SK-N-SH (cell line): ENCODE measurements around the gene EEF1AKMT3. TPM values are rescaled to one million over a fixed set of nuclear protein-coding genes. Genes with fewer than 3 reads are reported as not detected.

Experiments used
- CTCF ChIA-PET: fragments of 300-600, 350-600 bp; formaldehyde crosslinking; extraction: SDS; loops from one replicate; lab custom pipeline; 2021; lab: Yijun Ruan, JAX
- POLR2A ChIA-PET: fragments of 350-600 bp; sonication (Branson Sonifier 250); formaldehyde crosslinking; extraction: SDS; loops from one replicate; lab custom pipeline; 2020; ENCODE audit warnings: antibody characterized with exemption, inconsistent platforms; lab: Yijun Ruan, JAX
- DNase-seq: peaks from one replicate; pipeline ENCODE4 v3.0.0; 2012
- H2AFZ ChIP-seq: fragments of 200-600 bp; sonication (generic); 2 replicates; pipeline ENCODE4 v1.8.1; 2016; ENCODE audit warnings: antibody characterized with exemption, mild to moderate bottlenecking, low read depth
- H3F3A ChIP-seq: fragments of 200-600 bp; sonication (generic); replicated peaks from 2 replicates; pipeline ENCODE3; 2016; ENCODE audit warnings: antibody characterized with exemption, mild to moderate bottlenecking; ENCODE audit not compliant: insufficient read depth
- H3K27ac ChIP-seq, 2 experiments: fragments of 200-500 bp in 1 of 2; fragments of 200-600 bp in 1 of 2; sonication (Bioruptor generic) in 1 of 2; sonication (generic), shearing (Covaris generic) in 1 of 2; 2 replicates each; pipeline versions ENCODE4 v1.5.1 to v1.6.1; 2014 to 2016; ENCODE audit warnings: low read depth in 2 of 2, inconsistent platforms in 1 of 2, low read length in 1 of 2, mild to moderate bottlenecking in 1 of 2, mixed read lengths in 1 of 2
- H3K27me3 ChIP-seq: fragments of 200-600 bp; sonication (generic), shearing (Covaris generic); 2 replicates; pipeline ENCODE4 v1.6.1; 2016; ENCODE audit warnings: mixed run types; ENCODE audit not compliant: insufficient read depth
- H3K36me3 ChIP-seq, 2 experiments: fragments of 200-500 bp in 1 of 2; fragments of 200-600 bp in 1 of 2; sonication (Bioruptor generic) in 1 of 2; sonication (generic) in 1 of 2; replicated peaks in 1 of 2; 2 replicates each; pipeline versions ENCODE3 to v1.5.1; 2014 to 2016; ENCODE audit warnings: low read length in 1 of 2, mild to moderate bottlenecking in 1 of 2; ENCODE audit not compliant: insufficient read depth in 2 of 2, control insufficient read depth in 1 of 2
- H3K4me1 ChIP-seq, 2 experiments: fragments of 200-500 bp in 1 of 2; fragments of 200-600 bp in 1 of 2; sonication (Bioruptor generic) in 1 of 2; sonication (generic), shearing (Covaris generic) in 1 of 2; 2 replicates each; pipeline versions ENCODE4 v1.5.1 to v1.6.1; 2014 to 2016; ENCODE audit warnings: low read depth in 1 of 2, low read length in 1 of 2, mixed run types in 1 of 2; ENCODE audit not compliant: insufficient read depth in 2 of 2, control insufficient read depth in 1 of 2
- H3K4me2 ChIP-seq: fragments of 200-600 bp; sonication (generic), shearing (Covaris generic); 2 replicates; pipeline ENCODE4 v1.6.1; 2017; ENCODE audit warnings: mixed run types
- H3K4me3 ChIP-seq, 2 experiments: fragments of 200-500 bp in 1 of 2; fragments of 200-600 bp in 1 of 2; sonication (Bioruptor generic) in 1 of 2; sonication (generic), shearing (Covaris generic) in 1 of 2; 2 replicates each; pipeline versions ENCODE4 v1.5.1 to v1.8.1; 2014 to 2016; ENCODE audit warnings: low read depth in 2 of 2, inconsistent platforms in 1 of 2, low read length in 1 of 2, mild to moderate bottlenecking in 1 of 2, mixed read lengths in 1 of 2, moderate library complexity in 1 of 2
- H3K79me2 ChIP-seq: fragments of 200-600 bp; sonication (generic); 2 replicates; pipeline ENCODE4 v1.8.1; 2017; ENCODE audit warnings: mild to moderate bottlenecking; ENCODE audit not compliant: insufficient read depth
- H3K9ac ChIP-seq: fragments of 200-600 bp; sonication (generic); 2 replicates; pipeline ENCODE4 v1.6.1; 2017; ENCODE audit warnings: mixed run types
- H3K9me2 ChIP-seq: fragments of 200-600 bp; sonication (generic); 2 replicates; pipeline ENCODE4 v1.6.1; 2017; ENCODE audit warnings: mixed run types
- H3K9me3 ChIP-seq: fragments of 200-600 bp; sonication (generic); 2 replicates; pipeline ENCODE4 v1.6.1; 2017; ENCODE audit warnings: mixed run types, mild to moderate bottlenecking, moderate library complexity
- H4K20me1 ChIP-seq: fragments of 200-600 bp; sonication (generic); 2 replicates; pipeline ENCODE4 v1.6.1; 2017; ENCODE audit warnings: mild to moderate bottlenecking, mixed run types; ENCODE audit not compliant: insufficient read depth
- CTCF ChIP-seq: fragments of 200-600 bp; sonication (generic); IDR thresholded peaks from 2 replicates; pipeline ENCODE4 v1.6.1; 2017; ENCODE audit warnings: antibody characterized with exemption, mild to moderate bottlenecking, moderate library complexity
- ELF1 ChIP-seq: IDR thresholded peaks from 2 replicates; pipeline ENCODE4 v1.4.0; 2012
- FOSL2 ChIP-seq: IDR thresholded peaks from 2 replicates; pipeline ENCODE4 v1.4.0; 2012; ENCODE audit warnings: low read depth, mild to moderate bottlenecking, moderate library complexity, borderline replicate concordance
- FOXJ3 ChIP-seq: sonication (generic); formaldehyde crosslinking; IDR thresholded peaks from 2 replicates; pipeline ENCODE4 v1.5.1; 2020; ENCODE audit warnings: mild to moderate bottlenecking, missing genetic modification reagents
- JUND ChIP-seq: IDR thresholded peaks from 2 replicates; pipeline ENCODE4 v1.4.0; 2012
- POLR2AphosphoS5 ChIP-seq: IDR thresholded peaks from 2 replicates; pipeline ENCODE4 v1.6.1; 2012; ENCODE audit warnings: low read depth, low read length
- RXRA ChIP-seq: IDR thresholded peaks from 2 replicates; pipeline ENCODE4 v1.4.0; 2012; ENCODE audit warnings: low read depth, mild to moderate bottlenecking, borderline replicate concordance
- TAF1 ChIP-seq: IDR thresholded peaks from 2 replicates; pipeline ENCODE4 v1.6.1; 2012; ENCODE audit warnings: low read depth, mild to moderate bottlenecking, low read length, moderate library complexity, borderline replicate concordance
- TEAD4 ChIP-seq: IDR thresholded peaks from 2 replicates; pipeline ENCODE4 v1.4.0; 2012; ENCODE audit warnings: mild to moderate bottlenecking, borderline replicate concordance; ENCODE audit not compliant: insufficient read depth
- WGBS: methylation state at CpG from one replicate; pipeline ENCODE4 v1.1.6; 2017; ENCODE audit warnings: low lambda C conversion rate; 5-methylcytosine and 5-hydroxymethylcytosine counted together
- polyA plus RNA-seq, 3 experiments: library from polyadenylated mRNA; depleted of rRNA; stranded (reverse); fragments of >200 nt; gene quantifications; 2 replicates each; pipeline ENCODE4 v1.2.3, GENCODE V29; 2012
- TF ChIP-seq, protein P1 (sequence below): IDR thresholded peaks from 2 replicates; pipeline ENCODE4 v1.6.1; 2012; ENCODE audit warnings: mild to moderate bottlenecking, low read depth, low read length, moderate library complexity
- TF ChIP-seq, protein P2 (sequence below): fragments of 150-350 bp; IDR thresholded peaks from 2 replicates; pipeline ENCODE4 v1.6.1; 2017; ENCODE audit warnings: antibody characterized with exemption, low read length, low read depth, borderline replicate concordance
- TF ChIP-seq, protein P3 (sequence below): fragments of 150-350 bp; IDR thresholded peaks from 2 replicates; pipeline ENCODE4 v1.6.1; 2016; ENCODE audit warnings: mild to moderate bottlenecking, low read depth, low read length
- TF ChIP-seq, protein P4 (sequence below): IDR thresholded peaks from 2 replicates; pipeline ENCODE4 v1.4.0; 2012; ENCODE audit warnings: low read depth, borderline replicate concordance

EEF1AKMT3 gene
- polyA plus RNA-seq, 1 of the 3 experiments (the other 2 are of a cell fraction) = 10.3 TPM

DNA sequence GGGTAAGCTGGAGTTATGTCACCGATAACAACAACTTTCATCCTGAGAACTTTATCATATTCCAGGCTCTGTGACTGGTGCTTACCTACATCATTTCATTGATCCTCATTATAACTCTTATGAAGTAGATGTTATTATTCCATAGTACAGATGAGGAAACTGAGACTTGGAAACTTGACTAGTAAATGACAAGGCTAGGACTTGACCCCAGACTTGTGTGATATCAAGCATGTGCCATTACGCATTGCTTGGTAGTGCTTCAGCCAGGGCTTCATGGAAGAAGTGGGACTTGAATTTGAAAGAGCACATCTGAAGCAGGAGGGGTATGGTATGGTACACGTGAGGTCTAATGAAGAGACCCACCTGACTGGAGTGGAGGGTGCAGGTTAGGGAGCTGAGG is 34.3 kb downstream of the EEF1AKMT3 start:
- TF ChIP-seq, protein P1, sequence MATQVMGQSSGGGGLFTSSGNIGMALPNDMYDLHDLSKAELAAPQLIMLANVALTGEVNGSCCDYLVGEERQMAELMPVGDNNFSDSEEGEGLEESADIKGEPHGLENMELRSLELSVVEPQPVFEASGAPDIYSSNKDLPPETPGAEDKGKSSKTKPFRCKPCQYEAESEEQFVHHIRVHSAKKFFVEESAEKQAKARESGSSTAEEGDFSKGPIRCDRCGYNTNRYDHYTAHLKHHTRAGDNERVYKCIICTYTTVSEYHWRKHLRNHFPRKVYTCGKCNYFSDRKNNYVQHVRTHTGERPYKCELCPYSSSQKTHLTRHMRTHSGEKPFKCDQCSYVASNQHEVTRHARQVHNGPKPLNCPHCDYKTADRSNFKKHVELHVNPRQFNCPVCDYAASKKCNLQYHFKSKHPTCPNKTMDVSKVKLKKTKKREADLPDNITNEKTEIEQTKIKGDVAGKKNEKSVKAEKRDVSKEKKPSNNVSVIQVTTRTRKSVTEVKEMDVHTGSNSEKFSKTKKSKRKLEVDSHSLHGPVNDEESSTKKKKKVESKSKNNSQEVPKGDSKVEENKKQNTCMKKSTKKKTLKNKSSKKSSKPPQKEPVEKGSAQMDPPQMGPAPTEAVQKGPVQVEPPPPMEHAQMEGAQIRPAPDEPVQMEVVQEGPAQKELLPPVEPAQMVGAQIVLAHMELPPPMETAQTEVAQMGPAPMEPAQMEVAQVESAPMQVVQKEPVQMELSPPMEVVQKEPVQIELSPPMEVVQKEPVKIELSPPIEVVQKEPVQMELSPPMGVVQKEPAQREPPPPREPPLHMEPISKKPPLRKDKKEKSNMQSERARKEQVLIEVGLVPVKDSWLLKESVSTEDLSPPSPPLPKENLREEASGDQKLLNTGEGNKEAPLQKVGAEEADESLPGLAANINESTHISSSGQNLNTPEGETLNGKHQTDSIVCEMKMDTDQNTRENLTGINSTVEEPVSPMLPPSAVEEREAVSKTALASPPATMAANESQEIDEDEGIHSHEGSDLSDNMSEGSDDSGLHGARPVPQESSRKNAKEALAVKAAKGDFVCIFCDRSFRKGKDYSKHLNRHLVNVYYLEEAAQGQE = no peak
- TF ChIP-seq POLR2AphosphoS5 (no peak), CTCF (no peak)
- POLR2A ChIA-PET = no interaction called here
- Histone ChIP-seq H3K36me3 (peaks cover 6 to 51% of the 10 kb centered on the region in 2 experiments), H3K9me3 (no peaks in the 10 kb centered on the region), H3K27me3 (no peaks in the 10 kb centered on the region), H3F3A (peaks cover 7% of the 10 kb centered on the region), H3K79me2 (no peaks in the 10 kb centered on the region), H4K20me1 (no peaks in the 10 kb centered on the region), H3K4me1 (no peaks in the 10 kb centered on the region; a peak in 1 of 4 replicates), H2AFZ (no peak overlapping the region), H3K9ac (no peak overlapping the region), H3K4me2 (no peak overlapping the region), H3K27ac (no peak overlapping the region), H3K4me3 (no peak overlapping the region), H3K9me2 (no peaks in the 10 kb centered on the region)
- CTCF ChIA-PET = interaction anchor here (0.6 to 12.0 kb wide), 3 partner anchors 8 to 99 kb away, joined by 3 to 96 read pairs (median 11); partner anchors contain the start of gene AVIL
- 95% methylated on average over 3 of the region's 3 CpGs for WGBS
- DNase-seq = no peak

- H3K4me1 ChIP-seq = no peaks in the 10 kb centered on the region; a peak in 1 of 4 replicates
- H3K4me2 ChIP-seq = no peak overlapping the region
- no peaks in the 10 kb centered on the region for H3K9me2 ChIP-seq
- no peak for DNase-seq
- no peak overlapping the region for H3K27ac ChIP-seq
- ChIA-PET POLR2A (no interaction called here), CTCF (interaction anchor here (0.6 to 12.0 kb wide), 4 partner anchors 8 to 1204 kb away, joined by 3 to 96 read pairs (median 8); partner anchors contain the start of gene AVIL)
- no peaks in the 10 kb centered on the region for H4K20me1 ChIP-seq
- H3K4me3 ChIP-seq = no peak overlapping the region
- H3F3A ChIP-seq = peaks cover 4% of the 10 kb centered on the region
- no peaks in the 10 kb centered on the region for H3K9me3 ChIP-seq
- no peak overlapping the region for H2AFZ ChIP-seq
- H3K36me3 ChIP-seq = peaks cover 6 to 45% of the 10 kb centered on the region in 2 experiments
- 86% methylated on average over 8 of the region's 9 CpGs for WGBS
- H3K27me3 ChIP-seq = no peaks in the 10 kb centered on the region
- H3K9ac ChIP-seq = no peak overlapping the region
- H3K79me2 ChIP-seq = no peaks in the 10 kb centered on the region
- TF ChIP-seq, protein P2, sequence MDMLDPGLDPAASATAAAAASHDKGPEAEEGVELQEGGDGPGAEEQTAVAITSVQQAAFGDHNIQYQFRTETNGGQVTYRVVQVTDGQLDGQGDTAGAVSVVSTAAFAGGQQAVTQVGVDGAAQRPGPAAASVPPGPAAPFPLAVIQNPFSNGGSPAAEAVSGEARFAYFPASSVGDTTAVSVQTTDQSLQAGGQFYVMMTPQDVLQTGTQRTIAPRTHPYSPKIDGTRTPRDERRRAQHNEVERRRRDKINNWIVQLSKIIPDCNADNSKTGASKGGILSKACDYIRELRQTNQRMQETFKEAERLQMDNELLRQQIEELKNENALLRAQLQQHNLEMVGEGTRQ = no peak
- TF ChIP-seq JUND (no peak), FOSL2 (no peak), TAF1 (no peak), TEAD4 (no peak), CTCF (no peak), RXRA (no peak), ELF1 (no peak), FOXJ3 (CRISPR knock-in tag) (no peak)
- TF ChIP-seq, protein P3, sequence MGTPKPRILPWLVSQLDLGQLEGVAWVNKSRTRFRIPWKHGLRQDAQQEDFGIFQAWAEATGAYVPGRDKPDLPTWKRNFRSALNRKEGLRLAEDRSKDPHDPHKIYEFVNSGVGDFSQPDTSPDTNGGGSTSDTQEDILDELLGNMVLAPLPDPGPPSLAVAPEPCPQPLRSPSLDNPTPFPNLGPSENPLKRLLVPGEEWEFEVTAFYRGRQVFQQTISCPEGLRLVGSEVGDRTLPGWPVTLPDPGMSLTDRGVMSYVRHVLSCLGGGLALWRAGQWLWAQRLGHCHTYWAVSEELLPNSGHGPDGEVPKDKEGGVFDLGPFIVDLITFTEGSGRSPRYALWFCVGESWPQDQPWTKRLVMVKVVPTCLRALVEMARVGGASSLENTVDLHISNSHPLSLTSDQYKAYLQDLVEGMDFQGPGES = no peak
- TF ChIP-seq, protein P4, sequence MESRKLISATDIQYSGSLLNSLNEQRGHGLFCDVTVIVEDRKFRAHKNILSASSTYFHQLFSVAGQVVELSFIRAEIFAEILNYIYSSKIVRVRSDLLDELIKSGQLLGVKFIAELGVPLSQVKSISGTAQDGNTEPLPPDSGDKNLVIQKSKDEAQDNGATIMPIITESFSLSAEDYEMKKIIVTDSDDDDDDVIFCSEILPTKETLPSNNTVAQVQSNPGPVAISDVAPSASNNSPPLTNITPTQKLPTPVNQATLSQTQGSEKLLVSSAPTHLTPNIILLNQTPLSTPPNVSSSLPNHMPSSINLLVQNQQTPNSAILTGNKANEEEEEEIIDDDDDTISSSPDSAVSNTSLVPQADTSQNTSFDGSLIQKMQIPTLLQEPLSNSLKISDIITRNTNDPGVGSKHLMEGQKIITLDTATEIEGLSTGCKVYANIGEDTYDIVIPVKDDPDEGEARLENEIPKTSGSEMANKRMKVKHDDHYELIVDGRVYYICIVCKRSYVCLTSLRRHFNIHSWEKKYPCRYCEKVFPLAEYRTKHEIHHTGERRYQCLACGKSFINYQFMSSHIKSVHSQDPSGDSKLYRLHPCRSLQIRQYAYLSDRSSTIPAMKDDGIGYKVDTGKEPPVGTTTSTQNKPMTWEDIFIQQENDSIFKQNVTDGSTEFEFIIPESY = no peak
Observed at GRCh38 chr12:57807285-57807684, 34.9 kb downstream of the EEF1AKMT3 start.
